ENCODE measurements around the gene UTS2.

UTS2 gene

GRCh38 chr1:7852804-7853683, at the start of gene UTS2:
Gene UTS2, minus strand, starts transcription at chr1:7853065. Its CDS starts 62 bp downstream, at chr1:7853003.
- no peak for DNase-seq (ENCODE audit: low spot score)

- DNase-seq (ENCODE audit: low spot score): no peak
Observed at GRCh38 chr1:7899741-7900140, 46.9 kb upstream of the UTS2 start.

- no peak for DNase-seq (ENCODE audit: low spot score)
Observed at GRCh38 chr1:7898962-7899361, 46.1 kb upstream of the UTS2 start.

- no peak for DNase-seq (ENCODE audit: low spot score)
Observed at GRCh38 chr1:7896994-7897393, 44.1 kb upstream of the UTS2 start.

GRCh38 chr1:7893529-7894180, 40.8 kb upstream of the UTS2 start:
- DNase-seq (ENCODE audit: low spot score): peak; percentile 62

GRCh38 chr1:7891804-7892203, 38.9 kb upstream of the UTS2 start:
- no peak for DNase-seq (ENCODE audit: low spot score)

GRCh38 chr1:7890853-7891252, 38.0 kb upstream of the UTS2 start:
- DNase-seq (ENCODE audit: low spot score): no peak

- no peak for DNase-seq (ENCODE audit: low spot score)
Observed at GRCh38 chr1:7888248-7889081, 35.6 kb upstream of the UTS2 start.

- DNase-seq (ENCODE audit: low spot score): no peak
Observed at GRCh38 chr1:7886405-7886745, 33.5 kb upstream of the UTS2 start.

GRCh38 chr1:7885513-7886404, 32.9 kb upstream of the UTS2 start:
- no peak for DNase-seq (ENCODE audit: low spot score)

- DNase-seq (ENCODE audit: low spot score): no peak
Observed at GRCh38 chr1:7884757-7885156, 31.9 kb upstream of the UTS2 start.

- no peak for DNase-seq (ENCODE audit: low spot score)
Observed at GRCh38 chr1:7879228-7879627, 26.4 kb upstream of the UTS2 start.

GRCh38 chr1:7878027-7878426, 25.2 kb upstream of the UTS2 start:
- no peak for DNase-seq (ENCODE audit: low spot score)

GRCh38 chr1:7873801-7874795, 21.2 kb upstream of the UTS2 start:
- DNase-seq (ENCODE audit: low spot score): no peak

GRCh38 chr1:7871136-7871535, 18.3 kb upstream of the UTS2 start:
- DNase-seq (ENCODE audit: low spot score): no peak

GRCh38 chr1:7869136-7869920, 16.5 kb upstream of the UTS2 start:
- DNase-seq (ENCODE audit: low spot score): no peak

- DNase-seq (ENCODE audit: low spot score): no peak
Observed at GRCh38 chr1:7868070-7868780, 15.4 kb upstream of the UTS2 start.

- DNase-seq (ENCODE audit: low spot score): no peak
Observed at GRCh38 chr1:7865978-7866377, 13.1 kb upstream of the UTS2 start.

- DNase-seq (ENCODE audit: low spot score): no peak
Observed at GRCh38 chr1:7863756-7864328, 11.0 kb upstream of the UTS2 start.

Measured in GM03348 (cell line).